ENCODE measurements around the gene EXT2.

DNA sequence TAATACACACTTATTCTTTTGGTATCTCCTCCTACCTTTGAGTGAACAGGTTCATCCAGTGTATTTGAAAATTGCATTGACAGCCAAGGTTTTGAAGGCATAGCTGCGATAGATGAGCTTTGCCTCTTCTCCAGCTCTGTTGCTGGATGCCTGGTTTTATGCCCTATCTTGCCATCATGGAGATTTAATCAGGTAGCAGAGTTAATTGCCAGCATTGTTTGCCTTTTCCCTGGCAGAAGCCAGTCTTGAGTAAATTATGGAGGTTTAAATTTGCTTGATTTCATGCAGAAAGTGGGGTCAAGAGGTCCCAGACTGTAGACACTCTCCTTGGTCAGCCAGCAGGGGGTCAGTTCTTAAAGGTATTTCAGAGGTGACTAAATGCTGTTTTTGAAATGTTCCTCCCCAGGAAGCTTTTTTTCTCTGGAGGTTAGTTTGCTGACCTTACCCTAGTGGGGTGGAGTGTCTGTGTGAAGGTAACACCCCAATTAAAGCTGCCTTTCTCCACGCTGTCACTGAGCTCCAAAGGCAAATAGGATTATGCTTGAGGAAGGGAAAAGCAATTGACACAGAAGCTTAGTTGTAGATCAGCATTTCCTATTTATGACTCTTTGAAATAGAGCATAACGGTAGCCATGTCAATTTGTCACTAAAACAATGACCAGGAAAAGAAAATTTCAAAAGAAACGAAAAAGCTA is 96.0 kb downstream of the EXT2 start:
- TF ChIP-seq ZNF274 (IDR thresholded peaks at IDR 0.05; ENCODE audit: low read depth, low read length): no peak
- no peak for TF ChIP-seq POLR2AphosphoS5 (IDR thresholded peaks at IDR 0.05; ENCODE audit: low read depth, low read length)
- TF ChIP-seq, protein P1, sequence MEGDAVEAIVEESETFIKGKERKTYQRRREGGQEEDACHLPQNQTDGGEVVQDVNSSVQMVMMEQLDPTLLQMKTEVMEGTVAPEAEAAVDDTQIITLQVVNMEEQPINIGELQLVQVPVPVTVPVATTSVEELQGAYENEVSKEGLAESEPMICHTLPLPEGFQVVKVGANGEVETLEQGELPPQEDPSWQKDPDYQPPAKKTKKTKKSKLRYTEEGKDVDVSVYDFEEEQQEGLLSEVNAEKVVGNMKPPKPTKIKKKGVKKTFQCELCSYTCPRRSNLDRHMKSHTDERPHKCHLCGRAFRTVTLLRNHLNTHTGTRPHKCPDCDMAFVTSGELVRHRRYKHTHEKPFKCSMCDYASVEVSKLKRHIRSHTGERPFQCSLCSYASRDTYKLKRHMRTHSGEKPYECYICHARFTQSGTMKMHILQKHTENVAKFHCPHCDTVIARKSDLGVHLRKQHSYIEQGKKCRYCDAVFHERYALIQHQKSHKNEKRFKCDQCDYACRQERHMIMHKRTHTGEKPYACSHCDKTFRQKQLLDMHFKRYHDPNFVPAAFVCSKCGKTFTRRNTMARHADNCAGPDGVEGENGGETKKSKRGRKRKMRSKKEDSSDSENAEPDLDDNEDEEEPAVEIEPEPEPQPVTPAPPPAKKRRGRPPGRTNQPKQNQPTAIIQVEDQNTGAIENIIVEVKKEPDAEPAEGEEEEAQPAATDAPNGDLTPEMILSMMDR (IDR thresholded peaks at IDR 0.05 in 2 of 3, conservative IDR thresholded peaks at IDR 0.05 in 1 of 3; ENCODE audit: borderline replicate concordance in 1 of 3, insufficient read depth in 1 of 3, low read depth in 2 of 3, low read length in 2 of 3): no peak
- TF ChIP-seq TCF7L2 (IDR thresholded peaks at IDR 0.05; ENCODE audit: borderline replicate concordance, extremely low read depth, insufficient read depth, insufficient read length): no peak
